ENCODE data around the gene YIPF4. TPM values are rescaled to one million over a fixed set of nuclear protein-coding genes. Genes with fewer than 3 reads are reported as not detected.

The YIPF4 gene
- total RNA-seq, 1 experiment from 2014 or later: 57.0 TPM

GRCh38 chr2:32235315-32235714, 42.4 kb upstream of the YIPF4 start:
- intact Hi-C loops (cut with micrococcal nuclease; ENCODE audit: unreplicated experiment): no loop called here
- no peak overlapping the region for H3K4me3 Mint-ChIP-seq (ENCODE audit: low read depth, unreplicated experiment)
- TF ChIP-seq CTCF (IDR thresholded peaks at IDR 0.05; ENCODE audit: unreplicated experiment): no peak
- CTCF ChIA-PET: no interaction called here
- no peaks in the 10 kb centered on the region for H3K27me3 Mint-ChIP-seq (ENCODE audit: unreplicated experiment)
- H3K4me1 Mint-ChIP-seq (ENCODE audit: low read depth, unreplicated experiment): peaks cover 10% of the 10 kb centered on the region
- H3K36me3 Mint-ChIP-seq (ENCODE audit: insufficient read depth, unreplicated experiment): peaks cover 8% of the 10 kb centered on the region
- no TSS peak for BruUV-seq (replicated peaks)
- H3K9me3 Mint-ChIP-seq (ENCODE audit: low read depth, unreplicated experiment): no peaks in the 10 kb centered on the region
- DNase-seq: no peak
- no peak overlapping the region for H3K27ac Mint-ChIP-seq (ENCODE audit: unreplicated experiment)

GRCh38 chr2:32237488-32237887, 40.2 kb upstream of the YIPF4 start:
- H3K36me3 Mint-ChIP-seq (ENCODE audit: insufficient read depth, unreplicated experiment): peaks cover 8% of the 10 kb centered on the region
- CTCF ChIA-PET: no interaction called here
- no peak for TF ChIP-seq CTCF (IDR thresholded peaks at IDR 0.05; ENCODE audit: unreplicated experiment)
- intact Hi-C loops (cut with micrococcal nuclease; ENCODE audit: unreplicated experiment): no loop called here
- no peak overlapping the region for H3K4me3 Mint-ChIP-seq (ENCODE audit: low read depth, unreplicated experiment)
- no peaks in the 10 kb centered on the region for H3K9me3 Mint-ChIP-seq (ENCODE audit: low read depth, unreplicated experiment)
- H3K27me3 Mint-ChIP-seq (ENCODE audit: unreplicated experiment): no peaks in the 10 kb centered on the region
- BruUV-seq (replicated peaks): no TSS peak
- H3K4me1 Mint-ChIP-seq (ENCODE audit: low read depth, unreplicated experiment): peaks cover under 1% of the 10 kb centered on the region
- H3K27ac Mint-ChIP-seq (ENCODE audit: unreplicated experiment): no peak overlapping the region
- no peak for DNase-seq

GRCh38 chr2:32237996-32238395, 39.7 kb upstream of the YIPF4 start:
- peaks cover 8% of the 10 kb centered on the region for H3K36me3 Mint-ChIP-seq (ENCODE audit: insufficient read depth, unreplicated experiment)
- no peak for TF ChIP-seq CTCF (IDR thresholded peaks at IDR 0.05; ENCODE audit: unreplicated experiment)
- no peaks in the 10 kb centered on the region for H3K4me1 Mint-ChIP-seq (ENCODE audit: low read depth, unreplicated experiment)
- no peak overlapping the region for H3K4me3 Mint-ChIP-seq (ENCODE audit: low read depth, unreplicated experiment)
- no TSS peak for BruUV-seq (replicated peaks)
- H3K9me3 Mint-ChIP-seq (ENCODE audit: low read depth, unreplicated experiment): no peaks in the 10 kb centered on the region
- H3K27me3 Mint-ChIP-seq (ENCODE audit: unreplicated experiment): no peaks in the 10 kb centered on the region
- CTCF ChIA-PET: no interaction called here
- DNase-seq: no peak
- H3K27ac Mint-ChIP-seq (ENCODE audit: unreplicated experiment): no peak overlapping the region
- intact Hi-C loops (cut with micrococcal nuclease; ENCODE audit: unreplicated experiment): no loop called here

- CTCF ChIA-PET: no interaction called here
- peaks cover 6% of the 10 kb centered on the region for H3K4me1 Mint-ChIP-seq (ENCODE audit: low read depth, unreplicated experiment)
- no TSS peak for BruUV-seq (replicated peaks)
- no peaks in the 10 kb centered on the region for H3K9me3 Mint-ChIP-seq (ENCODE audit: low read depth, unreplicated experiment)
- H3K27me3 Mint-ChIP-seq (ENCODE audit: unreplicated experiment): no peaks in the 10 kb centered on the region
- H3K27ac Mint-ChIP-seq (ENCODE audit: unreplicated experiment): no peak overlapping the region
- H3K36me3 Mint-ChIP-seq (ENCODE audit: insufficient read depth, unreplicated experiment): no peaks in the 10 kb centered on the region
- no peak overlapping the region for H3K4me3 Mint-ChIP-seq (ENCODE audit: low read depth, unreplicated experiment)
- no peak for DNase-seq
- no peak for TF ChIP-seq CTCF (IDR thresholded peaks at IDR 0.05; ENCODE audit: unreplicated experiment)
- intact Hi-C loops (cut with micrococcal nuclease; ENCODE audit: unreplicated experiment): no loop called here
Measured at GRCh38 chr2:32242331-32242730, 35.4 kb upstream of the YIPF4 start.

- H3K36me3 Mint-ChIP-seq (ENCODE audit: insufficient read depth, unreplicated experiment): no peaks in the 10 kb centered on the region
- intact Hi-C loops (cut with micrococcal nuclease; ENCODE audit: unreplicated experiment): no loop called here
- no peak overlapping the region for H3K4me3 Mint-ChIP-seq (ENCODE audit: low read depth, unreplicated experiment)
- H3K9me3 Mint-ChIP-seq (ENCODE audit: low read depth, unreplicated experiment): no peaks in the 10 kb centered on the region
- CTCF ChIA-PET: no interaction called here
- no peak overlapping the region for H3K27ac Mint-ChIP-seq (ENCODE audit: unreplicated experiment)
- DNase-seq: peak; percentile 2
- TF ChIP-seq CTCF (IDR thresholded peaks at IDR 0.05; ENCODE audit: unreplicated experiment): no peak
- H3K4me1 Mint-ChIP-seq (ENCODE audit: low read depth, unreplicated experiment): peaks cover 6% of the 10 kb centered on the region
- BruUV-seq (replicated peaks): no TSS peak
- H3K27me3 Mint-ChIP-seq (ENCODE audit: unreplicated experiment): no peaks in the 10 kb centered on the region
Measured at GRCh38 chr2:32246911-32247310, 30.8 kb upstream of the YIPF4 start.

Measured in Calu3 (cell line).